ENCODE data around the gene DTHD1. TPM values are rescaled to one million over a fixed set of nuclear protein-coding genes. Genes with fewer than 3 reads are reported as not detected.

The DTHD1 gene
- total and polyA plus RNA-seq, 3 experiments from 2014 or later, result 3.3 to 5.9 (median 3.5) TPM

DNA sequence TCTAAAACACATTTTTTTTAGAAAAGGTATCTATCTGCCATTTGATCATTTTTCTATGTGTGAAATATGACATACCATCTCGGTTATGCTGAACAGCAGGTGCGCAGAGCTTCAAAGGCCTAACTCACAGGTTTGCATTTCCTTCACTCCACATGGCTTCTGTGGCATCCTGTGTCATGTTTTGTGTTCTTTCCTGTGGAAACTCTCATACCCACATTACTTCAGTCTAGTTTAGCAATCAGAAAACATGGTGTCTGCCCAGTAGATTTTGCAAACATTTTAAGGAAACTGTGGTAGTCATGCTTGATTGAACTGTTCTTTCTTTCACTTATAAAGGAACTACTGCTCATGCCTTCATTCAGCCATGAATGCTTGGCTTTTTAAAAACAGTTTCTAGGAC is 25.8 kb upstream of the DTHD1 start:
- Mint-ChIP-seq H3K4me3 (peak overlapping the region; percentile 38 to 85 (median 79)), H3K36me3 (no peaks in the 10 kb centered on the region), H3K27me3 (no peaks in the 10 kb centered on the region), H3K9me3 (no peaks in the 10 kb centered on the region), H3K4me1 (peaks cover 57 to 64% (median 64%) of the 10 kb centered on the region in 3 donors), H3K27ac (peak overlapping the region; percentile 61 to 97 (median 92))
- Histone ChIP-seq H3K4me1 (ENCODE audit: insufficient read depth, low read length) (peaks cover 40% of the 10 kb centered on the region), H3K4me3 (ENCODE audit: low read length) (no peak overlapping the region), H3K27ac (ENCODE audit: low read depth, low read length) (no peak overlapping the region), H3K27me3 (ENCODE audit: insufficient read depth, low read length, poor library complexity, severe bottlenecking) (no peaks in the 10 kb centered on the region), H3K9me3 (ENCODE audit: low read length) (no peaks in the 10 kb centered on the region), H3K36me3 (ENCODE audit: insufficient read depth, low read length) (no peaks in the 10 kb centered on the region)
- CTCF ChIA-PET, result interaction anchor here (1.2 to 3.5 kb wide), 4 partner anchors 12 to 30 kb away, joined by 3 to 23 read pairs (median 5); partner anchors contain the start of gene ARAP2
- peak; percentile 46 to 90 (median 82) for DNase-seq
- POLR2A ChIA-PET, result interaction anchor here (1.0 to 5.9 kb wide), 4 partner anchors 8 to 30 kb away, joined by 3 to 62 read pairs (median 8); partner anchors contain the start of gene ARAP2

DNA sequence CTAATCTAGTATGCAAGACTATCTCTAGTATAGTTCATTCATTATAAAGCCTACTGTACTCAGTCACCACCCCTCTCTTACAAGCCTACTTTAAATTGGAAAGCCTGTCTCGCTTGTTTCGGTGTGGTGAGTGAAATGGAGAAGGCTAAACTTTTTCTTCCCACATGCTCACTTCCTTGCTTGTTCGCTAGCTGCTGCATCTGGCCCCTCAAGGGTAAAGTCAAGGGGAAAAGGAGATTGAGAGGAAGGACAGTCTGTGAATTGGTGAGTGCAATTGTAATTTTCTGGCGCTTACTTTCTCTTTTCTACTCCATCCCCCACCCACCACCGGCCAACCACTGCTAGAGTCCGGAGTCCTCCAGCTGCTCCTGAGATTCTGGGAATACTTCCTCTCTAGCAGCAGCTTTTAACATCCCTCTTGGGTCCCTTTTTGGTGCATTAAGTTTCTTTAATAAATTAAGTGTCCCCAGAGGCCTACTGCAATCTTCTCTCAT is 25.0 kb upstream of the DTHD1 start:
- peak overlapping the region; percentile 25 for H3K27ac ChIP-seq (ENCODE audit: low read depth, low read length)
- ChIA-PET CTCF (interaction anchor here (3.5 kb wide), 1 partner anchor 12 kb away, joined by 23 read pairs; the partner anchor contains the start of gene ARAP2), POLR2A (interaction anchor here (0.5 to 5.9 kb wide), 2 partner anchors 13 to 24 kb away, joined by 3 to 62 read pairs; partner anchors contain the start of gene ARAP2)
- Mint-ChIP-seq H3K36me3 (no peaks in the 10 kb centered on the region), H3K27me3 (no peaks in the 10 kb centered on the region), H3K9me3 (no peaks in the 10 kb centered on the region), H3K27ac (peak overlapping the region; percentile 72 to 97 (median 92)), H3K4me1 (peaks cover 55 to 60% (median 60%) of the 10 kb centered on the region in 3 donors), H3K4me3 (peak overlapping the region; percentile 67 to 88 (median 75))
- peaks cover 40% of the 10 kb centered on the region for H3K4me1 ChIP-seq (ENCODE audit: insufficient read depth, low read length)
- no peaks in the 10 kb centered on the region for H3K9me3 ChIP-seq (ENCODE audit: low read length)
- no peaks in the 10 kb centered on the region for H3K27me3 ChIP-seq (ENCODE audit: insufficient read depth, low read length, poor library complexity, severe bottlenecking)
- peak overlapping the region; percentile 49 for H3K4me3 ChIP-seq (ENCODE audit: low read length)
- H3K36me3 ChIP-seq (ENCODE audit: insufficient read depth, low read length), result no peaks in the 10 kb centered on the region
- DNase-seq, result no peak

GRCh38 chr4:36260731-36261130 is 20.7 kb upstream of the DTHD1 start:
- Histone ChIP-seq H3K27me3 (ENCODE audit: insufficient read depth, low read length, poor library complexity, severe bottlenecking) (no peaks in the 10 kb centered on the region), H3K4me3 (ENCODE audit: low read length) (no peak overlapping the region), H3K27ac (ENCODE audit: low read depth, low read length) (no peak overlapping the region), H3K9me3 (ENCODE audit: low read length) (no peaks in the 10 kb centered on the region), H3K4me1 (ENCODE audit: insufficient read depth, low read length) (peaks cover 9% of the 10 kb centered on the region), H3K36me3 (ENCODE audit: insufficient read depth, low read length) (no peaks in the 10 kb centered on the region)
- Mint-ChIP-seq H3K9me3 (no peaks in the 10 kb centered on the region), H3K4me3 (no peak overlapping the region), H3K27me3 (no peaks in the 10 kb centered on the region), H3K36me3 (no peaks in the 10 kb centered on the region), H3K27ac (peak overlapping the region in 1 of 8 donors; percentile 32), H3K4me1 (peaks cover 29 to 35% (median 33%) of the 10 kb centered on the region in 3 donors)
- POLR2A ChIA-PET, result no interaction called here
- CTCF ChIA-PET, result interaction anchor here (0.8 kb wide), 1 partner anchor 17 kb away, joined by 3 read pairs; the partner anchor contains the start of gene ARAP2
- DNase-seq, result no peak

GRCh38 chr4:36264207-36264826 is 17.1 kb upstream of the DTHD1 start:
- ChIA-PET CTCF (interaction anchor here (1.2 kb wide), 1 partner anchor 21 kb away, joined by 3 read pairs; no protein-coding TSS in a partner anchor), POLR2A (interaction anchor here (0.9 kb wide), 1 partner anchor 62 kb away, joined by 3 read pairs; no protein-coding TSS in a partner anchor)
- Mint-ChIP-seq H3K27ac (peak overlapping the region in 1 of 8 donors; percentile 9), H3K36me3 (no peaks in the 10 kb centered on the region), H3K4me3 (no peak overlapping the region), H3K4me1 (peaks cover 39 to 48% (median 43%) of the 10 kb centered on the region in 3 donors), H3K9me3 (no peaks in the 10 kb centered on the region), H3K27me3 (no peaks in the 10 kb centered on the region)
- Histone ChIP-seq H3K9me3 (ENCODE audit: low read length) (no peaks in the 10 kb centered on the region), H3K4me3 (ENCODE audit: low read length) (no peak overlapping the region), H3K4me1 (ENCODE audit: insufficient read depth, low read length) (peaks cover 18% of the 10 kb centered on the region), H3K27me3 (ENCODE audit: insufficient read depth, low read length, poor library complexity, severe bottlenecking) (no peaks in the 10 kb centered on the region), H3K27ac (ENCODE audit: low read depth, low read length) (no peak overlapping the region), H3K36me3 (ENCODE audit: insufficient read depth, low read length) (no peaks in the 10 kb centered on the region)
- no peak for DNase-seq

- CTCF ChIA-PET, result interaction anchor here (0.8 to 2.2 kb wide), 4 partner anchors 10 to 24 kb away, joined by 3 to 11 read pairs (median 4); partner anchors contain the start of gene ARAP2
- Mint-ChIP-seq H3K4me3 (peak overlapping the region in 5 of 7 donors; percentile 10 to 55 (median 26)), H3K4me1 (peaks cover 45 to 55% (median 49%) of the 10 kb centered on the region in 3 donors), H3K27ac (peak overlapping the region; percentile 85 to 99 (median 94)), H3K9me3 (no peaks in the 10 kb centered on the region), H3K36me3 (no peaks in the 10 kb centered on the region), H3K27me3 (no peaks in the 10 kb centered on the region)
- peaks cover 25% of the 10 kb centered on the region for H3K4me1 ChIP-seq (ENCODE audit: insufficient read depth, low read length)
- no peaks in the 10 kb centered on the region for H3K36me3 ChIP-seq (ENCODE audit: insufficient read depth, low read length)
- no peak overlapping the region for H3K4me3 ChIP-seq (ENCODE audit: low read length)
- H3K27me3 ChIP-seq (ENCODE audit: insufficient read depth, low read length, poor library complexity, severe bottlenecking), result no peaks in the 10 kb centered on the region
- POLR2A ChIA-PET, result interaction anchor here (1.0 to 1.7 kb wide), 4 partner anchors 13 to 23 kb away, joined by 3 to 7 read pairs (median 6); partner anchors contain the start of gene ARAP2
- no peak overlapping the region for H3K27ac ChIP-seq (ENCODE audit: low read depth, low read length)
- H3K9me3 ChIP-seq (ENCODE audit: low read length), result no peaks in the 10 kb centered on the region
- no peak for DNase-seq
These were observed 13.7 kb upstream of the DTHD1 start for GRCh38 chr4:36267486-36268268.

DNA sequence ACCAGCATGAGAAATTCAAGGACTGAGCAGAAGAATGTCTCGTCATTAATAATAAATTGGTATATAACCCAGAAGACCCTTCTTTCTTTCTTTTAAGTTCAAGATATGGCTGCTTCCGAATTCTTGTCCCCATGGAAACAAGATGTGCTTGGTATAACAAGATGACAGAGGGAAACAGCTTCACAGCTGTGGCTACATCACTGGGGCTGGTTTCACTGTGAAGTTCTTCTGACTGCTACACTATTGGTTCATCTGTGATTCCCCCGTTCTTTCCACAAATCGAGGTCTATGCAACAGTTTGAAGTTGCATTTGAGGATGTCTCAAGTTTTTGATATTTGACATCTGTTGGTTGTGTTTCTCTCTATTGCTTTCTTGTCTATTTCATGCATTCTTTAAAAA is 12.3 kb upstream of the DTHD1 start:
- POLR2A ChIA-PET, result interaction anchor here (1.0 to 1.7 kb wide), 2 partner anchors 12 to 17 kb away, joined by 3 to 7 read pairs; no protein-coding TSS in a partner anchor
- peak; percentile 20 to 85 (median 60) for DNase-seq
- peak overlapping the region; percentile 27 to 63 (median 55) for H3K4me3 Mint-ChIP-seq
- Histone ChIP-seq H3K27me3 (ENCODE audit: insufficient read depth, low read length, poor library complexity, severe bottlenecking) (no peaks in the 10 kb centered on the region), H3K27ac (ENCODE audit: low read depth, low read length) (peak overlapping the region; percentile 76), H3K4me1 (ENCODE audit: insufficient read depth, low read length) (peaks cover 25% of the 10 kb centered on the region), H3K9me3 (ENCODE audit: low read length) (no peaks in the 10 kb centered on the region), H3K4me3 (ENCODE audit: low read length) (no peak overlapping the region), H3K36me3 (ENCODE audit: insufficient read depth, low read length) (no peaks in the 10 kb centered on the region)
- H3K36me3 Mint-ChIP-seq, result no peaks in the 10 kb centered on the region
- peak overlapping the region; percentile 85 to 99 (median 94) for H3K27ac Mint-ChIP-seq
- no peaks in the 10 kb centered on the region for H3K27me3 Mint-ChIP-seq
- CTCF ChIA-PET, result interaction anchor here (2.0 kb wide), 1 partner anchor 10 kb away, joined by 5 read pairs; no protein-coding TSS in a partner anchor
- no peaks in the 10 kb centered on the region for H3K9me3 Mint-ChIP-seq
- peaks cover 44 to 58% (median 49%) of the 10 kb centered on the region in 3 donors for H3K4me1 Mint-ChIP-seq

DNA sequence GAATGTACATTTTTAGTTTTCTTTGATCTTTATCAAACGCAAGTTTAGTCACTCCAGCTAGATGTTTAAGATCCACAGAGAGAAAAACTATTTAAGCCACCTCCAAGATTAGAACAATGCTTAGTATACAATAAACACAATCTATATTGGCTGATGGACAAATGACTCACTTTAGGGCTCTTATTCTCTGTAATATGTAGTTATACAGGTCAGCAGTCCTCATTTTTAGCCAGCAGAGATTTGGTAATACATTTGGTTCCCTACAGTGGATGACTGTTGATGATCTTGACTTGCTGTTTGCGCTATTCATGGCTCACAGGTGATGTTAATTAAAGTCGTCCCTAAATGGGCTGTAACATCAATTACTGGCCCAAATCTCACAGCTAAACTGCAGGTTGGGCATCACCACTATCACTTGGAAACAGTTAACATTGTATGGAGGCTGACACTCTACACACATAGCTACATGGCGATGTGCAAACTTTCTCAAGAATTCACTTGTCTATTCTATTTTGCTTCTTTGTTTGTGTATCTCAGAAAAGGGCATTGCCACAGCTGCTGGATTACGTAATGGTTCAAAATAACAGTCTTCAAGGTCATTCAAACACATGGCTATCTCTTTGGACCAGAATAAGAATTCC is 11.8 kb upstream of the DTHD1 start:
- H3K4me3 Mint-ChIP-seq, result peak overlapping the region; percentile 27 to 63 (median 55)
- H3K27me3 Mint-ChIP-seq, result no peaks in the 10 kb centered on the region
- ChIA-PET CTCF (interaction anchor here (1.2 to 2.0 kb wide), 2 partner anchors 10 to 25 kb away, joined by 4 to 5 read pairs; partner anchors contain the start of gene ARAP2), POLR2A (no interaction called here)
- Histone ChIP-seq H3K36me3 (ENCODE audit: insufficient read depth, low read length) (no peaks in the 10 kb centered on the region), H3K4me1 (ENCODE audit: insufficient read depth, low read length) (peaks cover 25% of the 10 kb centered on the region), H3K27me3 (ENCODE audit: insufficient read depth, low read length, poor library complexity, severe bottlenecking) (no peaks in the 10 kb centered on the region), H3K27ac (ENCODE audit: low read depth, low read length) (peak overlapping the region; percentile 76), H3K9me3 (ENCODE audit: low read length) (no peaks in the 10 kb centered on the region), H3K4me3 (ENCODE audit: low read length) (no peak overlapping the region)
- H3K27ac Mint-ChIP-seq, result peak overlapping the region; percentile 85 to 99 (median 94)
- H3K4me1 Mint-ChIP-seq, result peaks cover 38 to 53% (median 43%) of the 10 kb centered on the region in 3 donors
- H3K36me3 Mint-ChIP-seq, result no peaks in the 10 kb centered on the region
- no peak for DNase-seq
- no peaks in the 10 kb centered on the region for H3K9me3 Mint-ChIP-seq

Measured in CD8-positive, alpha-beta memory T cell (primary cell).